Measurements from ENCODE around the gene KRTAP19-2. TPM values are rescaled to one million over a fixed set of nuclear protein-coding genes. Genes with fewer than 3 reads are reported as not detected.

The KRTAP19-2 gene
- total RNA-seq, 2 experiments from 2014 or later = not detected

DNA sequence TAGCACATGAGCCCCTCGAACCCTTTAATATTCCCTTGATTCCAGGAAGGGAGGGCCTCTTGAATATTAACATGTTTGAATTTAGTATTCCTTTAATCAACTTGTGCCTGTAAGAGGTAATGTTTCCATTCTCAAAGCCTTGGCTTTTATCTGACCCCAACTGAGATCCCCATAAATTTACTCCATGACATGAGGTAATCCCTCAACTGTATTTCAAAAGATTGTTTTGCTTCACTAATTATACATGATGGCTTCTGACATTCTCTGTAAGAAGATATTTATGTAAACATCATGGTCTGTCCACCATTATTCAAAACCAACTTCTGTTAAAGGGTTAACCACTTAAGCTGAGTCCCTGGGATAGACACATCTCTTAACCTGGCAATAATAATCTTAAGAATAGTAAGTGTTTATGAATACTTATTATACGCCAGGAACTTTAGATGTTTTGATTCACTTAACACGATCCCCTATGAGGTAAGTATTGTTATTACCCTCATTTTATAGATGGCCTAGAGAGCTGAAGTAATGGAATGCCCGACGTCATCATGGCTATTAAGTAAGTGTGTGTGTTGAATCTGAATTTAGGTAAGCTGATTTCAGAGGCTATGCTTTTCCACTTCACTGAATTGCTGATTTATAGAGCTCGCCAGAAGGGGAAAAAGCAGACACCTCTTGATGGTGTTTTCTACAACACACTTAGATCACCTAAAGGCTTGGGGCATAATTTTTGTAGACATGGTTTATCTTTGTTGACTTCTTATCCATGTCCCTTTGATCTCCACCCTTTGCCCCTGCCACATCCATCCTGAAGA is 18.1 kb downstream of the KRTAP19-2 start:
- H3K36me3 Mint-ChIP-seq (ENCODE audit: low read depth) = no peaks in the 10 kb centered on the region
- CTCF ChIA-PET = no interaction called here
- no peak overlapping the region for H3K4me3 Mint-ChIP-seq
- peaks cover 8% of the 10 kb centered on the region for H3K27me3 Mint-ChIP-seq (ENCODE audit: low read depth)
- H3K9me3 Mint-ChIP-seq = no peaks in the 10 kb centered on the region
- no peaks in the 10 kb centered on the region for H3K4me1 Mint-ChIP-seq (ENCODE audit: low read depth)
- no peak overlapping the region for H3K27ac Mint-ChIP-seq
- no peak for DNase-seq
- intact Hi-C loops (cut with micrococcal nuclease) = no loop called here

GRCh38 chr21:30463713-30464112 is 23.5 kb downstream of the KRTAP19-2 start:
- no peaks in the 10 kb centered on the region for H3K9me3 Mint-ChIP-seq
- CTCF ChIA-PET = no interaction called here
- H3K27ac Mint-ChIP-seq = no peak overlapping the region
- no peak for DNase-seq
- H3K4me1 Mint-ChIP-seq (ENCODE audit: low read depth) = no peaks in the 10 kb centered on the region
- H3K4me3 Mint-ChIP-seq = no peak overlapping the region
- peaks cover 5% of the 10 kb centered on the region for H3K27me3 Mint-ChIP-seq (ENCODE audit: low read depth)
- no peaks in the 10 kb centered on the region for H3K36me3 Mint-ChIP-seq (ENCODE audit: low read depth)
- intact Hi-C loops (cut with micrococcal nuclease) = no loop called here

- DNase-seq = no peak
- Mint-ChIP-seq H3K27ac (no peak overlapping the region), H3K4me3 (no peak overlapping the region), H3K36me3 (ENCODE audit: low read depth) (no peaks in the 10 kb centered on the region), H3K9me3 (no peaks in the 10 kb centered on the region), H3K4me1 (ENCODE audit: low read depth) (peaks cover 2% of the 10 kb centered on the region), H3K27me3 (ENCODE audit: low read depth) (peaks cover 14% of the 10 kb centered on the region)
- CTCF ChIA-PET = interaction anchor here (1.6 kb wide), 1 partner anchor 12 kb away, joined by 6 read pairs; no protein-coding TSS in a partner anchor
- intact Hi-C loops (cut with micrococcal nuclease) = no loop called here
Measured at GRCh38 chr21:30448514-30448913, 38.7 kb downstream of the KRTAP19-2 start.

DNA sequence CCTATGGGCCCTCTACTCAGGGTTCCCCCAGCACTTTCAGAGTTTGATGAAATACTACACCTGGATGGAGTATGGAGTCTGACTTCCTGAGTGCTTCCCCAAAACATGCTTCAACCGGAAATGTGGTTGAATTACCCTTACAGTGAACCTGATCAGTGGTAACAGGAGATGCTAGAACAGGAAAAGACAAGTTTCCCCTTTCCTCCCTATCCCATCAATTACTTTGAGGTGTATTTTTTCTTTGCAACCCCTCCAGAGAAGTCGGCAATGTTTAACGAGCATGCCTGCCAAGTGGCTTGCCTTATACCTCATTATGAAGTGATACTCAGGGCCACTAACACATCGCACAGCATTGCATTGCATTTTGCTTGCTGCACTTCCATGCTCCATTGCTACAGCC is 40.2 kb downstream of the KRTAP19-2 start:
- Mint-ChIP-seq H3K27me3 (ENCODE audit: low read depth) (peaks cover 14% of the 10 kb centered on the region), H3K36me3 (ENCODE audit: low read depth) (no peaks in the 10 kb centered on the region), H3K9me3 (no peaks in the 10 kb centered on the region), H3K27ac (no peak overlapping the region), H3K4me3 (no peak overlapping the region), H3K4me1 (ENCODE audit: low read depth) (peaks cover 2% of the 10 kb centered on the region)
- DNase-seq = no peak
- intact Hi-C loops (cut with micrococcal nuclease) = no loop called here
- CTCF ChIA-PET = interaction anchor here (1.6 kb wide), 1 partner anchor 10 kb away, joined by 6 read pairs; no protein-coding TSS in a partner anchor

DNA sequence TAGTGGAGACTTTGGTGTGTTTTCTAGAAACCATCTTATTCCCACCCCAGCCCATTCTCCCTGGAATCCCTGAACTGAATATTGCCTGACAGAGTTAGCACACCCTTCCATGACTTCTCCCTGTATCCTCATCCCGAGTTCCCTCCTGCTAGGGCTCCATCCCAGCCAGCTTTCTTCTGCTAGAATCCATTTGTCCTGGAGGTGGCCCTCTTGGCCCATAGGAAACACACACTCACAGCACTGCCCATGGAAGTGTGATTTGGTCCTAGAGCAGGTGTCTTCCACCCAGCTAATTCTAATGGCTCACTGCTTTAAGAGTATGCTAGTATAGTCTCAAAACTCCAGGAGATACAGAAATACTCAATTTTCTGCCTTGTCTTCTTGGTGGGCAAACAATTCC is 43.0 kb downstream of the KRTAP19-2 start:
- DNase-seq = no peak
- H3K36me3 Mint-ChIP-seq (ENCODE audit: low read depth) = no peaks in the 10 kb centered on the region
- H3K27me3 Mint-ChIP-seq (ENCODE audit: low read depth) = peaks cover 16% of the 10 kb centered on the region
- CTCF ChIA-PET = no interaction called here
- H3K4me1 Mint-ChIP-seq (ENCODE audit: low read depth) = peaks cover 2% of the 10 kb centered on the region
- intact Hi-C loops (cut with micrococcal nuclease) = no loop called here
- H3K27ac Mint-ChIP-seq = no peak overlapping the region
- no peak overlapping the region for H3K4me3 Mint-ChIP-seq
- no peaks in the 10 kb centered on the region for H3K9me3 Mint-ChIP-seq

DNA sequence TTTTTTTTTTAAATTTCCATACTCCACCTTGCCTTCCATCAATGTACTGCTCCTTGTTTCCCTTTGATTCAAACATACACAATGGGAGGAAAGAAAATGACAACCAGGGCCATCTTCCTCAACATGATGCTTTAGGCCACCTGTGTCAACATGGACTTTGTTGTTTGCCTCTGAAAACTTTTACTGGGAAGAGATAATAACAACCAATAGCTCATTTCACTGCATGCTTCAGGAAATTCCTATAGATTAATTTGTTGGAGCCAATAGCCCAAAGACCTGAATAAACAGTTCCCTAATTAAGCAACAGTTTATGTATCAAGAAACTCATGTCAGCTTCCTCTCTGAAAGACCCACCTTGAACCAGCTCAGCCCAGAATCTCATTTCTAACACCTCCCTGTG is 44.0 kb downstream of the KRTAP19-2 start:
- no peak for DNase-seq
- Mint-ChIP-seq H3K9me3 (no peaks in the 10 kb centered on the region), H3K36me3 (ENCODE audit: low read depth) (no peaks in the 10 kb centered on the region), H3K27ac (no peak overlapping the region), H3K4me3 (no peak overlapping the region), H3K27me3 (ENCODE audit: low read depth) (peaks cover 16% of the 10 kb centered on the region), H3K4me1 (ENCODE audit: low read depth) (peaks cover 2% of the 10 kb centered on the region)
- CTCF ChIA-PET = no interaction called here
- intact Hi-C loops (cut with micrococcal nuclease) = no loop called here

- Mint-ChIP-seq H3K9me3 (no peaks in the 10 kb centered on the region), H3K27ac (no peak within 1 kb of the TSS), H3K4me1 (ENCODE audit: low read depth) (no peaks in the 10 kb centered on the region), H3K4me3 (no peak within 1 kb of the TSS), H3K27me3 (ENCODE audit: low read depth) (peaks cover 11% of the 10 kb centered on the region), H3K36me3 (ENCODE audit: low read depth) (no peaks in the 10 kb centered on the region)
- CTCF ChIA-PET = no interaction called here
- DNase-seq = no peak
- intact Hi-C loops (cut with micrococcal nuclease) = loop anchor here (10.0 kb wide), 1 partner anchor 395 kb away; no protein-coding TSS in a partner anchor
Measured at GRCh38 chr21:30439975-30440374, 47.3 kb downstream of the KRTAP19-2 start, which contains the start of gene KRTAP15-1. KRTAP15-1 (plus strand) TSS chr21:30440275; CDS start chr21:30440328, 53 bp downstream.

Other genes with a start within 250 kb of the KRTAP19-2 start
- gene KRTAP24-1, start 204.5 kb downstream of the KRTAP19-2 start, total RNA-seq = not detected
- gene KRTAP25-1, start 197.9 kb downstream of the KRTAP19-2 start, total RNA-seq = not detected
- gene KRTAP26-1, start 167.1 kb downstream of the KRTAP19-2 start, total RNA-seq = not detected
- gene KRTAP27-1, start 149.7 kb downstream of the KRTAP19-2 start, total RNA-seq = not detected
- not detected for gene KRTAP23-1, start 138.8 kb downstream of the KRTAP19-2 start, total RNA-seq
- gene KRTAP13-2, start 115.2 kb downstream of the KRTAP19-2 start, total RNA-seq = not detected
- not detected for gene KRTAP13-1, start 91.4 kb downstream of the KRTAP19-2 start, total RNA-seq
- gene KRTAP13-3, start 61.5 kb downstream of the KRTAP19-2 start, total RNA-seq = not detected
- not detected for gene KRTAP13-4, start 57.2 kb downstream of the KRTAP19-2 start, total RNA-seq
- not detected for gene KRTAP15-1, start 47.2 kb downstream of the KRTAP19-2 start, total RNA-seq
- gene KRTAP19-1, start 7.1 kb downstream of the KRTAP19-2 start, total RNA-seq = not detected
- not detected for gene KRTAP19-3, start 4.6 kb upstream of the KRTAP19-2 start, total RNA-seq
- not detected for gene KRTAP19-4, start 9.7 kb upstream of the KRTAP19-2 start, total RNA-seq
- not detected for gene KRTAP19-5, start 14.7 kb upstream of the KRTAP19-2 start, total RNA-seq
- not detected for gene KRTAP19-6, start 54.4 kb upstream of the KRTAP19-2 start, total RNA-seq
- not detected for gene KRTAP19-7, start 73.9 kb upstream of the KRTAP19-2 start, total RNA-seq
- not detected for gene KRTAP22-2, start 103.0 kb upstream of the KRTAP19-2 start, total RNA-seq
- gene KRTAP6-3, start 105.0 kb upstream of the KRTAP19-2 start, total RNA-seq = not detected
- not detected for gene KRTAP6-2, start 111.5 kb upstream of the KRTAP19-2 start, total RNA-seq
- not detected for gene KRTAP22-1, start 113.7 kb upstream of the KRTAP19-2 start, total RNA-seq
- not detected for gene KRTAP6-1, start 126.5 kb upstream of the KRTAP19-2 start, total RNA-seq
- gene KRTAP20-1, start 129.0 kb upstream of the KRTAP19-2 start, total RNA-seq = not detected
- gene KRTAP20-4, start 133.2 kb upstream of the KRTAP19-2 start, total RNA-seq = not detected
- not detected for gene KRTAP20-2, start 147.8 kb upstream of the KRTAP19-2 start, total RNA-seq
- gene KRTAP20-3, start 155.4 kb upstream of the KRTAP19-2 start, total RNA-seq = not detected
- gene KRTAP21-3, start 231.3 kb upstream of the KRTAP19-2 start, total RNA-seq = not detected

Measured in activated naive CD4-positive, alpha-beta T cell treated with anti-CD3 and anti-CD28 coated beads for 36 hours (primary cell).